Dedifferentiated amniotic fluid mesenchymal stem cell (primary cell): Measurements from ENCODE around the gene CTRB2.
"Not testable (repeated sequence)": the region's sequence is repeated elsewhere in the genome, so short reads cannot be mapped to it uniquely, and the experiment has no call there.

Source experiments
- DNase-seq: peaks from one replicate; pipeline ENCODE4 v3.0.0-alpha.2; 2016; ENCODE audit errors: extremely low spot score

The CTRB2 gene

DNA sequence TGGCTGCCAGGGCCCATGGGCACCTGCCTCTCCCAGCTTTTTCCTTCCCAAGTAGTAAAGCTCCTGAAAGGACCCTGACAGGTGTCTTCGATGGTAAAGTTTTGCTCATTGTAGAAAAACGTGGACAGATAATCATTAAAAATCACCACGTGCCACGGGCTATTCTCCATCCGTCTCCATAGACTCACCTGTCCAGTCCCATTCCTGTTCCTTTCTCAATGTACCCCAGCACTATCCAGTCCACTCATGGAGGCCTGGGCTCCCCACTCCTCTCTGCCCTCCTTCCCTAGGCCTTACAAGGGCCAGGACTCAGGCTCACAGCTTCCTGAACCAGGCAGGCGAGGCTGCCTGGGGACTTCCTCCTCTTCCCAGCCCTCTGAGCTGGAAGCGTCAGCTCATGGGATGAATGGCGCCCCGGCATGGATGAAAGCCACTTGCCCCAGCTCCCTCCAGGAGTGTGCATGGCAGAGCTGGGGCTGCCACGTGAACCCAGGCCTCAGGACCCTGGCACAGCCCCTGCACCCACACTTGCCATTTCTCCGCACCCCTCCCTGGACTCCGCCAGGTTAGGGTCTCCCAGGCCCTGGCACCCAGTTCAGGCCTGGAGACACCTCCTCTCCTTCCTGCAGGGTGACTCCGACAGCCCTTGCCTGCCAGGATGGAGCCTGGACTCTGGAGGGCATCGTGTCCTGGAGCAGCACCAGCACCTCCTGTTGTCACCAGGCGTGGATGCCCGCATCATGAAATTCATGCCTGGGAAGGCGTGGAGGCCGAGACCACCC, 20.6 kb upstream of the CTRB2 start:
- DNase-seq = no peak

- no peak for DNase-seq
These were observed 19.8 kb upstream of the CTRB2 start for GRCh38 chr16:75226550-75227360.

- DNase-seq = no peak
These were observed 18.9 kb upstream of the CTRB2 start for GRCh38 chr16:75225678-75226515.

DNA sequence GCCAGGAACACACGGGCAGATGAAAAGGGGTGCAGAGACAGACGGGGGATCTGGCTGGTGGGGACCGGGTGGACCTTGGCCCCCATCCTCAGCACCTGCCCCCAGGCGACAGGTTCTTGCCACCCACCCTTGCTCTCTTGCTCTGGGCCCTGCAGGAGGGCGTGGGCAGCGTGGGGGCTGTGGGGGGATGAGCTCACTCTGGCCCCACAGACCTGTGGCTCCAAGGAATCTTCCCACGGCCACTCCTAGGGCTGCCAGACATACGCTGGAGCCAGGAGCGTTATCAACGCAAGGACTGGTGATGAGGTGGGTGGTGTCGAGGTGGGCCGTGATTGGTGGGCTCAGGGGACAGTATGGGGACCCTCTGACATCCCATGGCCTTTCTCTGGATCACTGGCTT, 18.1 kb upstream of the CTRB2 start:
- no peak for DNase-seq

- DNase-seq = no peak
These were observed 17.5 kb upstream of the CTRB2 start for GRCh38 chr16:75224306-75225082.

DNA sequence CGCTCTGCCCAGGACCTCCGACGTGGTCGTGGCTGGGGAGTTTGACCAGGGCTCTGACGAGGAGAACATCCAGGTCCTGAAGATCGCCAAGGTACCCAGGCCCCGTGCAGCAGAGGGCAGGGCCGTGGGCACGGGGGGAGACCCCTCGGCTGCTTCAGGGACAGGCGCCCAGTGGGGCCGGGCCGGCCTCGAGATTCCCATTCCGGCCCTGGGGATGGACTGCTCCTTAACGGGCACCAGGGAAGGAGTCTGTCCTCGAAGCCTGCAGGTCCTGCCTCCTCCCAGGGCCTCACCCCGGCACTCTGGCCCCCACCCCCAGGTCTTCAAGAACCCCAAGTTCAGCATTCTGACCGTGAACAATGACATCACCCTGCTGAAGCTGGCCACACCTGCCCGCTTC, 16.2 kb upstream of the CTRB2 start:
- DNase-seq = not testable (repeated sequence)

GRCh38 chr16:75222271-75222783, 15.4 kb upstream of the CTRB2 start:
- DNase-seq = no peak

DNA sequence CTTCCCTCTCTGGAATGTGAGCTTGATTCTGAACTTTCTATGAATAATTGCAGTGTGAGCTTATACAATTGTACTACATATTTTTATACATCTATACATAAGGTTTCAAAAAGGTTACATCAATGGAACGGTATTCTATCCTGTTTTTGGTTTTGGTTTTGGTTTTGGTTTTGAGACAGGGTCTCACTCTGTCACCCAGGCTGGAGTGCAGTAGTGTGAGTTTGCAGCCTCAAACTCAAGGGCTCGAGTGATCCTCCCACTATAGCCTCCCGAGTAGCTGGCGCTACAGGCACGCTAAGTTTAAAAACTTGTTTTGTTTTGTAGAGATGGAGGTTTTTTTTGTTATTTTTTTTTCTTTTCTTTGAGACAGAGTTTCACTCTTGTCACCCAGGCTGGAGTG, 12.9 kb upstream of the CTRB2 start:
- no peak for DNase-seq

DNA sequence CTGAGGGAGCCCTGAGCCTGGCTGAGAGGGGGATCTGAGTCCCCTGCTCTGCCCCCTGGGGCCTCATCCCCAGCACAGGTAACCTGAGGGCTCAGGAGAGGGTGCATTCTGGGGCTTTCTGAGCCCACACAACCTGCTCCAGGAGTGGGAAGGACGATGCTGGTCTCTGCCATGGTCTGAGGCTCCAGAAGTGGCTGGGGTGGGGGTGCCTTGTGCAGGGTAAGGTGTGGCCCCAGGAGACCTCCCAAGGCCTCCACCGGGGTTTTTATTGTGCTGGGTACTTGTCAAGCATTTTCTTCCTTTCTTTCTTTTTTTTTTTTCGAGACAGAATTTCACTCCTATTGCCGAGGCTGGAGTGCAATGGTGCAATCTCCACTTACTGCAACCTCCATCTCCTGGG, 12.1 kb upstream of the CTRB2 start:
- DNase-seq = no peak

GRCh38 chr16:75218256-75219076, 11.5 kb upstream of the CTRB2 start, which contains the start of gene CTRB1:
TSS of gene CTRB1 (plus strand) at chr16:75218988. CDS start at chr16:75219008, 20 bp downstream.
- DNase-seq = no peak

DNA sequence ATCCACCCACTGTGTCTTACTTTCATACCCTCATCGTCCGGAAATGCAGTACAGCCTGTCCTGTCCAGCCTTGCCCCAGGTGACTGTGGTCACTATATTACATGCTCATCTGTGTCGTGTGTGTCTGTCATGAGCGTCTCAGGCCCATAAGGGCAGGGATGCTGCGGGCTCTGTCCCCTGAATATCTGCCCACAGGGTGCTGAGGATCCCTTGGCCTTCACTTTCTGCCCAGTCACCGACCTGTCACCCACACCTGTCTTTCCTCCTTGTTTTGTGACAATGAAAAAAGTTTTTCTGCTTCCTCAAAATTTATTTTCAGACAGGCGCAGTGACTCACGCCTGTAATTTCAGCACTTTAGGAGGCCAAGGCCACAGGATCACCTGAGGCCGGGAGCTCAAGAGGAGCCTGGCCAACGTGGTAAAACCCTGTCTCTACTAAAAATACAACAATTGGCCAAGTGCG, 10.5 kb upstream of the CTRB2 start:
- DNase-seq = no peak

DNA sequence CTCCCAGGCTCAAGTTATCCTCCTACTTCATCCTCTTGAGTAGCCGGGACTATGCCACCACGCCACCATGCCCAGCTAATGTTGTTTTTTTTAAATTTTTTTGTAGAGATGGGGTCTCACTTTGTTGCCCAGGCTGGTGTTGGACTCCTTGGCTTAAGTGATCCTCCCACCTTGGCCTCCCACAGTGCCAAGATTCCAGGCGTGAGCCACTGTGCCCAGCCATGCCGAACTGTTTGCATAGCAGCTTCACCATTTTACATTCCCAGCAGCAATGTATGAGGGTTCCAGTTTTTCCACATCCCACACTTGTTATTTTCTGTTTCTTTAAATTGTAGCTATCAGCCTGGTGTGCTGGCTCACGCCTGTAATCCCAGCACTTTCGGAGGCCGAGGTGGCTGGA, 9.6 kb upstream of the CTRB2 start:
- no peak for DNase-seq

DNA sequence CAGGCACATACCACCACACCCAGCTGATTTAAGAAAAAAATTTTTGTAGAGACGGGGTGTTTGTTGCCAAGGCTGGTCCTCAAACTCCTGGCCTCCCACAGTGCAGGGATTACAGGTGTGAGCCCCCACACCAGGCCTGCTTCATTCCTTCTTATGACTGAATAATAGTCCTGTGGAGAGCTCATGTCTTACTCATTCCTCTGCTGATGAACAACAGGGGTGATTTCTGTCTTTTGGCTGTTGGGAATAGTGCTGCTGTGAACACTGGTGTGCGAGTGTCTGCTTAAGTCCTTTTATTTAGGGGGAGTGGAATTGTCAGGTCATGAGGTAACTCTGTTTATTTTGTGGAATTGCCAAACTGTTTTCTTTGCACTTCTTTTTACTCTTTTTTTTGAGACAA, 9.2 kb upstream of the CTRB2 start:
- no peak for DNase-seq

DNA sequence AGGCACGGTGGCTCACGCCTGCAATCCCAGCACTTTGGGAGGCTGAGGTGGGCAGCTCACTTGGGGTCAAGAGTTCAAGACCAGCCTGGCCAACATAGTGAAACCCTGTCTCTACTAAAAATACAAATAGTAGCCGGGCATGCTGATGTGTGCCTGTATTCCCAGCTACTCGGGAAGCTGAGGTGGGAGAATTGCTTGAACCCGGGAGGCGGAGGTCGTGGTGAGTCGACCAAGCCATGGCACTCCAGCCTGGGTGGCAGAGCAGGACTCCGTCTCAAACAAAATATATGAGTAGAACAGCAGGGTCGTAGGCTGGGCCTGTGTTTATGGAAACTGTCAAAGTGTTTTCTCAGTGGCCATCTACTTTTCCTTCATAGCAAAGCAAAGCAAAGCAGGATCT, 4.3 kb upstream of the CTRB2 start:
- DNase-seq = not testable (repeated sequence)

- DNase-seq = no peak
These were observed 3.0 kb upstream of the CTRB2 start for GRCh38 chr16:75209944-75210343.

- DNase-seq = not testable (repeated sequence)
These were observed 2.6 kb upstream of the CTRB2 start for GRCh38 chr16:75209514-75209913.

DNA sequence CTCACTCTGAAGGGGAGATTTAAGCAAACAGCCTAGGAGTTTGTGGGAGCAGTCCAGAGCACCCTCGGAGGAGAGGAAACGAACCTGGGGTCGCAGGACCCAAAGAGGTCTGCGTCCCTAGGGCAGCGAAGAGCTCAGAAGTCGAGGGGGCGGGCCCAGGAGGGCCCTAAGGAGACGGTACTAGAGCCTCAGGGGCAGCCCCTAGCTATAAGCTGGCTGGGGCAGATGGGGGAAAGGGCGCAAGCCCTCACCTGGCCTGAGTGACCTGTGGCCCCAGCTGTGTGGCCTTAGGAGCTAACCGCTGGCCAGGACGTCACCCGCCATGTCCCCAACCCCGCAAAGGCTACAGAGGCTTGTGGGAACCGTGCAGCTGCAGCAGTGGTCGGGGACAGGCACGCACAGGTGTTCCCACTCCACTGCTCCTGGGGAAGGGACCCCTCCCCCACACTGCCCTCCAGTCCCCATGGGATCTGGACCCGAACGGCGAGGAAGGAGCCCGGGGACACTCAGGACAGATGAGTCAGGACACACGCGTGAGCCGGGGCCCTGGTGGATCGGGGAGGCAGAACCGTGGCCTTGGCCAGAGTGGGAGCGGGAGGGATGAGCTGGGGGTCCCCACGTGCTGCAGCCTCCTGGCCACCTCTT, 2.0 kb upstream of the CTRB2 start:
- no peak for DNase-seq

DNA sequence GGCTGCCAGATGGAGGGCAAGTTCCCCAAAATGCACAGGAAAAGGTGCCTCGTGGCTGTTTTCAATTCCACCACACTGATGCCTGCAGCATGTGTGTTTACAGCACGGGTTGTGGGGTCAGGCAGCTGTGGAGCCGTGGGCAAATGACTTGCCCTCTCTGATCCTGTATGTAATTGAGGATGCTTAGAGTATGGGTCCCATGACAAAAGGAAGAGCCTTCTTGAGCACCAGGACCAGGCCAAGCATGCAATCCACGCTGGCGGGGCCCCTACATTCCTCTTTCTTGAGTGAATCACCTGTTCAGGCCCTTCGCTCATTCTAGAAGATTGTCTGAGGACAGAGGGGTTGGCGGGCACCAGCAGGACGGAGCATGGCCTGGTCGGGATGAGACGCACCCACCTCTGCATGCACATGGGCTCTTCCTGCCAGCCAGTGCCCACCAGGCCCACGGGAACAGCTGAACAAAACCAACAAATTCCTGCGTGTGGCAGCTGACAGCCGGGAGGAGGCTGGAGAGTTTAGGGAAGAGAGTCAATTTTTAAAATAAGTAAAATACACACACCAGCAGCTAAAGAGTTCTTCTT, 1.4 kb upstream of the CTRB2 start:
- no peak for DNase-seq

DNA sequence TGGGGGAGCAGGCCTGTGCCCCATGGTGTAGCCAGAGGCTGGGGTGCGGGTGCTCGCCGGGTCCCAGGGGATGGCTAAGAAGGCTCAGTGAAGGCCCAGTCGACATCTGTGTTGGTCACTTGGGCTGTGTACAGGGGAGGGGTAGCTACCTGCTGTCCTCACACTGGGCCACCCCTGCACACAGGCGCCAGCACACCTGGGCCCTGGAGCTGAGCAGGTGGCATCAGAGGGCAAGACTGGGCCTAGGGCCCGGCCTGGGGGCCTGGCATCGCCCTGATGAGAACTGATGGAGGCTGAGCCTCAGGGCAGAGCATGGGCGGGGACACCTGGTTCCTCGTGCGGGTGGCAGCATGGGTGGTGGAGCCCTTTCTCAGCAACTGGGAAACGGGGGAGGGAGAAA, 870 bp upstream of the CTRB2 start:
- no peak for DNase-seq
